Measurements from ENCODE around the gene BEND7.

GRCh38 chr10:13571541-13571940 lies 42.7 kb upstream of the BEND7 start:
- TF ChIP-seq CTCF (IDR thresholded peaks at IDR 0.05), result no peak
- TF ChIP-seq POLR2AphosphoS5 (IDR thresholded peaks at IDR 0.05; ENCODE audit: low read depth, low read length), result no peak
- TF ChIP-seq REST (IDR thresholded peaks at IDR 0.05; ENCODE audit: insufficient read depth in 1 of 2, low read depth in 2 of 2, low read length in 1 of 2), result no peak

Measured in Panc1 (cell line).